CD14-positive monocyte (primary cell): Measurements from ENCODE around the gene STXBP2. TPM values are rescaled to one million over a fixed set of nuclear protein-coding genes. Genes with fewer than 3 reads are reported as not detected.
"Not testable (repeated sequence)": the region's sequence is repeated elsewhere in the genome, so short reads cannot be mapped to it uniquely, and the experiment has no call there.

Experiments
- DNase-seq, 3 donors: peaks; one replicate each; pipeline ENCODE4 v3.0.0-alpha.2; 2011 to 2022
- H2AFZ ChIP-seq: 2 replicates; pipeline ENCODE4 v1.6.0; 2012; ENCODE audit warnings: mild to moderate bottlenecking, low read depth, low read length, inconsistent platforms; ENCODE audit not compliant: insufficient read depth, poor library complexity, severe bottlenecking
- H3K27ac ChIP-seq, 2 donors: 1 replicate in 1 of 2; 2 replicates in 1 of 2; pipeline ENCODE4 v1.5.1; 2012 to 2013; ENCODE audit warnings: low read length in 2 of 2, control low read depth in 1 of 2, inconsistent platforms in 1 of 2, low read depth in 1 of 2, mild to moderate bottlenecking in 1 of 2
- H3K27me3 ChIP-seq, 2 donors: one replicate each; pipeline versions ENCODE4 v1.6.0 to v1.6.1; 2011 to 2013; ENCODE audit warnings: low read length in 2 of 2; ENCODE audit not compliant: control insufficient read depth in 2 of 2, insufficient read depth in 2 of 2
- H3K36me3 ChIP-seq, 2 donors: replicated peaks in 1 of 2; 1 replicate in 1 of 2; 2 replicates in 1 of 2; pipeline versions ENCODE4 v1.5.1 to v1.6.1; 2012 to 2013; ENCODE audit warnings: low read length in 2 of 2, control low read depth in 1 of 2, inconsistent platforms in 1 of 2, mild to moderate bottlenecking in 1 of 2; ENCODE audit not compliant: insufficient read depth in 2 of 2, control insufficient read depth in 1 of 2
- H3K4me1 ChIP-seq, 2 donors: 1 replicate in 1 of 2; 2 replicates in 1 of 2; pipeline versions ENCODE4 v1.5.1 to v1.6.1; 2012 to 2013; ENCODE audit warnings: low read length in 2 of 2, control low read depth in 1 of 2, inconsistent platforms in 1 of 2, mild to moderate bottlenecking in 1 of 2, moderate library complexity in 1 of 2; ENCODE audit not compliant: insufficient read depth in 2 of 2, control insufficient read depth in 1 of 2
- H3K4me2 ChIP-seq: replicated peaks from 2 replicates; pipeline ENCODE3; 2012; ENCODE audit warnings: low read length, moderate library complexity, mild to moderate bottlenecking; ENCODE audit not compliant: poor library complexity, severe bottlenecking; ENCODE audit errors: extremely low read depth
- H3K4me3 ChIP-seq, 3 experiments: fragments of 200-600 bp in 1 of 3; sonication (generic) in 1 of 3; replicated peaks in 1 of 3; 1 replicate in 2 of 3; 2 replicates in 1 of 3; pipeline ENCODE4 v1.5.1; 2011 to 2013; ENCODE audit warnings: low read length in 3 of 3, mild to moderate bottlenecking in 3 of 3, control low read depth in 2 of 3, low read depth in 2 of 3, inconsistent platforms in 1 of 3, moderate library complexity in 1 of 3
- H3K79me2 ChIP-seq: 2 replicates; pipeline ENCODE4 v1.6.0; 2012; ENCODE audit warnings: mild to moderate bottlenecking, control low read depth, inconsistent platforms, low read length, moderate library complexity; ENCODE audit not compliant: insufficient read depth
- H3K9ac ChIP-seq: 2 replicates; pipeline ENCODE4 v1.6.0; 2017; ENCODE audit warnings: low read length, mild to moderate bottlenecking; ENCODE audit not compliant: insufficient read depth, poor library complexity, severe bottlenecking
- H3K9me3 ChIP-seq, 2 donors: replicated peaks in 1 of 2; 1 replicate in 1 of 2; 2 replicates in 1 of 2; pipeline versions ENCODE4 v1.5.1 to v1.6.1; 2012 to 2013; ENCODE audit warnings: low read length in 2 of 2, control low read depth in 1 of 2; ENCODE audit not compliant: control insufficient read depth in 1 of 2, insufficient read depth in 1 of 2
- H4K20me1 ChIP-seq: 2 replicates; pipeline ENCODE4 v1.6.0; 2012; ENCODE audit warnings: mild to moderate bottlenecking, low read length, control low read depth, moderate library complexity; ENCODE audit not compliant: insufficient read depth
- H3K27ac Mint-ChIP-seq, 7 donors: one replicate each; pipeline ENCODE4 v1.8.0; 2020; ENCODE audit warnings: mild to moderate bottlenecking in 7 of 7, mixed read lengths in 7 of 7, moderate library complexity in 6 of 7, inconsistent platforms in 2 of 7
- H3K27me3 Mint-ChIP-seq, 3 donors: one replicate each; pipeline ENCODE4 v1.8.0; 2021 to 2022; ENCODE audit warnings: low read depth in 3 of 3, mild to moderate bottlenecking in 3 of 3, mixed read lengths in 3 of 3, moderate library complexity in 3 of 3, inconsistent platforms in 1 of 3
- H3K36me3 Mint-ChIP-seq, 2 donors: one replicate each; pipeline ENCODE4 v1.8.0; 2020; ENCODE audit warnings: mixed read lengths in 2 of 2, inconsistent platforms in 1 of 2, mild to moderate bottlenecking in 1 of 2
- H3K4me1 Mint-ChIP-seq: one replicate; pipeline ENCODE4 v1.8.0; 2020; ENCODE audit warnings: mild to moderate bottlenecking, mixed read lengths
- H3K4me3 Mint-ChIP-seq, 2 donors: one replicate each; pipeline ENCODE4 v1.8.0; 2020; ENCODE audit warnings: mild to moderate bottlenecking in 2 of 2, mixed read lengths in 2 of 2, moderate library complexity in 1 of 2
- H3K9me3 Mint-ChIP-seq, 7 donors: one replicate each; pipeline ENCODE4 v1.8.0; 2020 to 2022; ENCODE audit warnings: mixed read lengths in 7 of 7, mild to moderate bottlenecking in 6 of 7, moderate library complexity in 6 of 7, inconsistent platforms in 2 of 7
- WGBS: methylation state at CpG from one replicate; pipeline ENCODE4 v1.1.5; 2013; ENCODE audit warnings: missing lambda C conversion rate; ENCODE audit not compliant: insufficient coverage; 5-methylcytosine and 5-hydroxymethylcytosine counted together
- intact Hi-C, 2 donors: fragments of 100-400 bp; cut with micrococcal nuclease; formaldehyde crosslinking; loops; one replicate each; pipeline versions ENCODE4 v1.15.0 to v1.15.1; 2023
- polyA plus RNA-seq, 3 donors: library from polyadenylated mRNA; depleted of rRNA in 1 of 3; unstranded in 2 of 3; stranded (reverse) in 1 of 3; fragments of 300-500 nt in 2 of 3; fragments of >200 nt in 1 of 3; fragmentation: Illumina TruSeq in 2 of 3; gene quantifications; 1 replicate in 2 of 3; 2 replicates in 1 of 3; pipeline ENCODE4 v1.2.3, GENCODE V29; 2012 to 2021
- TF ChIP-seq, protein P1 (sequence below): fragments of 200-600 bp; IDR thresholded peaks from one replicate; pipeline ENCODE4 v1.8.0; 2022; ENCODE audit warnings: antibody characterized with exemption, mild to moderate bottlenecking

STXBP2 gene
- polyA plus RNA-seq, 3 donors: 249 to 846 (median 327) TPM

DNA sequence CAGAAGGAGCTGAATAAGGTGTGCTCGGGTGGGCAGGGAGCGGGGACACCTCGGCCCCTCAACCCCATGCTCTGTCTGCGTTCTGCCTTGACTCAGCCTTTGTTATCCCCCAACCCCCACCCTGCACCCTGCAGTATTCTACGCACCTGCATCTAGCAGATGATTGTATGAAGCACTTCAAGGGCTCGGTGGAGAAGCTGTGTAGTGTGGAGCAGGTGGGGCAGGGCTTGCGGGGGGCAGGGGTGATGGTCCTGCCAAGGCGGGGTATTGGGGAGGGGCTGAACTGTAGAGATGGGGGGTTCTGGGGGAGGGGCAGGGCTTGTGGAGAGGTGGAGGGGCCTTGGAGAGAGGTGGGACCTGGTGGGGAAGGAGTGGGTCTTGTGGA lies 6.1 kb downstream of the STXBP2 start:
- H3K36me3 Mint-ChIP-seq: peaks cover 53 to 85% of the 10 kb centered on the region in 2 donors
- Histone ChIP-seq H3K9ac (no peak overlapping the region), H2AFZ (no peak overlapping the region), H3K79me2 (peaks cover 85% of the 10 kb centered on the region), H3K27me3 (no peaks in the 10 kb centered on the region), H3K36me3 (peaks cover 59 to 81% of the 10 kb centered on the region in 2 donors), H3K4me1 (peaks cover 66 to 81% of the 10 kb centered on the region in 2 donors), H3K9me3 (no peaks in the 10 kb centered on the region), H3K27ac (peak overlapping the region; percentile 73 to 87), H3K4me3 (no peak overlapping the region), H4K20me1 (peaks cover 72% of the 10 kb centered on the region), H3K4me2 (no peak overlapping the region)
- H3K27ac Mint-ChIP-seq: peak overlapping the region in 5 of 7 donors; percentile 40 to 90 (median 58)
- no peak for DNase-seq
- TF ChIP-seq, protein P1, sequence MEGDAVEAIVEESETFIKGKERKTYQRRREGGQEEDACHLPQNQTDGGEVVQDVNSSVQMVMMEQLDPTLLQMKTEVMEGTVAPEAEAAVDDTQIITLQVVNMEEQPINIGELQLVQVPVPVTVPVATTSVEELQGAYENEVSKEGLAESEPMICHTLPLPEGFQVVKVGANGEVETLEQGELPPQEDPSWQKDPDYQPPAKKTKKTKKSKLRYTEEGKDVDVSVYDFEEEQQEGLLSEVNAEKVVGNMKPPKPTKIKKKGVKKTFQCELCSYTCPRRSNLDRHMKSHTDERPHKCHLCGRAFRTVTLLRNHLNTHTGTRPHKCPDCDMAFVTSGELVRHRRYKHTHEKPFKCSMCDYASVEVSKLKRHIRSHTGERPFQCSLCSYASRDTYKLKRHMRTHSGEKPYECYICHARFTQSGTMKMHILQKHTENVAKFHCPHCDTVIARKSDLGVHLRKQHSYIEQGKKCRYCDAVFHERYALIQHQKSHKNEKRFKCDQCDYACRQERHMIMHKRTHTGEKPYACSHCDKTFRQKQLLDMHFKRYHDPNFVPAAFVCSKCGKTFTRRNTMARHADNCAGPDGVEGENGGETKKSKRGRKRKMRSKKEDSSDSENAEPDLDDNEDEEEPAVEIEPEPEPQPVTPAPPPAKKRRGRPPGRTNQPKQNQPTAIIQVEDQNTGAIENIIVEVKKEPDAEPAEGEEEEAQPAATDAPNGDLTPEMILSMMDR: no peak
- WGBS: 100% methylated on average over 4 of the region's 8 CpGs
- peaks cover 0 to 1% (median 0%) of the 10 kb centered on the region in 3 donors for H3K27me3 Mint-ChIP-seq
- H3K9me3 Mint-ChIP-seq: peaks cover 0 to 2% (median 0%) of the 10 kb centered on the region in 7 donors
- intact Hi-C loops: no loop called here
- H3K4me3 Mint-ChIP-seq: no peak overlapping the region
- H3K4me1 Mint-ChIP-seq: peaks cover 62% of the 10 kb centered on the region

DNA sequence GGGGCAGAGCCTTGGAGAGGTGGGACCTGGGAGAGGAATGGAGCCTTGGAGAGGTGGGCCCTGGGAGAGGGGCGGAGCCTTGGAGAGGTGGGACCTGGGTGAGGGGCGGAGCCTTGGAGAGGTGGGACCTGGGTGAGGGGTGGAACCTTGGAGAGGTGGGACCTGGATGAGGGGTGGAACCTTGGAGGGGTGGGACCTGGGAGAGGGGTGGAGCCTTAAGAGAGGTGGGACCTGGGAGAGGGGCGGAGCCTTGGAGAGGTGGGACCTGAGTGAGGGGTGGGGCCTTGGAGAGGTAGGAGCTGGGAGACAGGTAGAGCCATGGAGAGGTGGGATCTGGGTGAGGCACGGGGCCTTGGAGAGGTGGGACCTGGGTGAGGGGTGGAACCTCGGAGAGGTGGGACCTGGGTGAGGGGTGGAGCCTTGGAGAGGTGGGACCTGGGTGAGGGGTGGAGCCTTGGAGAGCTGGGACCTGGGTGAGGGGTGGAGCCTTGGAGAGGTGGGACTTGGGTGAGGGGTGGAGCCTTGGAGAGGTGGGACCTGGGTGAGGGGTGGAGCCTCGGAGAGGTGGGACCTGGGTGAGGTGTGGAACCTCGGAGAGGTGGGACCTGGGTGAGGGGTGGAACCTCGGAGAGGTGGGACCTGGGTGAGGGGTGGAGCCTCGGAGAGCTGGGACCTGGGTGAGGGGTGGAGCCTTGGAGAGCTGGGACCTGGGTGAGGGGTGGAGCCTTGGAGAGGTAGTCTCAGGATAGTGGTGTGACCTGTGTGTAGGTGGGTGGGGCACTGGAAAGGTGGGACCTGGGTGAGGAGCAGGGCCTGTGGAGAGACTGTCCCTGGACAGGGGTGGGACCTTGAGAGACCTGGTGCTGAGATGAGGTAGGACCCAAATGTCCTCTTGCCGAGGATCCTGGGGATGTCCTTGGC lies 7.0 kb downstream of the STXBP2 start:
- H3K4me1 ChIP-seq: peaks cover 57 to 72% of the 10 kb centered on the region in 2 donors
- H3K4me3 Mint-ChIP-seq, H3K27me3 ChIP-seq, H3K27me3 Mint-ChIP-seq, H3K9me3 Mint-ChIP-seq, intact Hi-C loops, DNase-seq, H2AFZ ChIP-seq, H3K4me3 ChIP-seq, H3K9me3 ChIP-seq: not testable (repeated sequence)
- WGBS: 82% methylated on average over 7 of the region's 10 CpGs
- H3K9ac ChIP-seq: peak overlapping the region; percentile 25
- Mint-ChIP-seq H3K4me1 (peaks cover 54% of the 10 kb centered on the region), H3K36me3 (peaks cover 54 to 83% of the 10 kb centered on the region in 2 donors), H3K27ac (peak overlapping the region; percentile 79 to 98 (median 93))
- H3K36me3 ChIP-seq: peaks cover 55 to 81% of the 10 kb centered on the region in 2 donors
- H3K27ac ChIP-seq: peak overlapping the region; percentile 73 to 87
- peak overlapping the region; percentile 86 for H3K4me2 ChIP-seq
- H4K20me1 ChIP-seq: peaks cover 64% of the 10 kb centered on the region
- H3K79me2 ChIP-seq: peaks cover 77% of the 10 kb centered on the region
